ENCODE results near the gene ID2.

DNA sequence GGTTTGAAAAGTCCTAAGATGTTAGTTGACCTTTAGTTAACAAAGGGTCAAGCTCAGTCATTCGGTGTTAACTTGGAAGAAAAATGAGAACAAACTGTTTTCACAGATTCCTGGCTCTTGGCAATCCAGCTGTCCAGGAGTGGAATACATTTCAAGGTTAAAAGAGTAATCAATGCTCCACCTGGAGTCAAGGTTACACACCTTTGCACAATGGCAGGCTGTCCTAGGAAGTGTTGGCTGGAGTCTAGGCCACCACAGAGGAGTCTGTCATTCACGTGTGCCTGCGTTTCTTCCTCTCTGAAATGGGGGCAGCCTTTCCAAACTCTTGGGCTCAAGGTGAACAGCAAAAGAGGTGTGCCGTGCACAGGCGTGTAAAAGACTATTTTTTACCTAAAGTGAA is 6.3 kb upstream of the ID2 start:
- TF ChIP-seq, protein P1, sequence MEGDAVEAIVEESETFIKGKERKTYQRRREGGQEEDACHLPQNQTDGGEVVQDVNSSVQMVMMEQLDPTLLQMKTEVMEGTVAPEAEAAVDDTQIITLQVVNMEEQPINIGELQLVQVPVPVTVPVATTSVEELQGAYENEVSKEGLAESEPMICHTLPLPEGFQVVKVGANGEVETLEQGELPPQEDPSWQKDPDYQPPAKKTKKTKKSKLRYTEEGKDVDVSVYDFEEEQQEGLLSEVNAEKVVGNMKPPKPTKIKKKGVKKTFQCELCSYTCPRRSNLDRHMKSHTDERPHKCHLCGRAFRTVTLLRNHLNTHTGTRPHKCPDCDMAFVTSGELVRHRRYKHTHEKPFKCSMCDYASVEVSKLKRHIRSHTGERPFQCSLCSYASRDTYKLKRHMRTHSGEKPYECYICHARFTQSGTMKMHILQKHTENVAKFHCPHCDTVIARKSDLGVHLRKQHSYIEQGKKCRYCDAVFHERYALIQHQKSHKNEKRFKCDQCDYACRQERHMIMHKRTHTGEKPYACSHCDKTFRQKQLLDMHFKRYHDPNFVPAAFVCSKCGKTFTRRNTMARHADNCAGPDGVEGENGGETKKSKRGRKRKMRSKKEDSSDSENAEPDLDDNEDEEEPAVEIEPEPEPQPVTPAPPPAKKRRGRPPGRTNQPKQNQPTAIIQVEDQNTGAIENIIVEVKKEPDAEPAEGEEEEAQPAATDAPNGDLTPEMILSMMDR (IDR thresholded peaks at IDR 0.05) = no peak
- TF ChIP-seq POLR2A (IDR thresholded peaks at IDR 0.05) = no peak
- no peak for TF ChIP-seq EP300 (IDR thresholded peaks at IDR 0.05; ENCODE audit: low read depth)

All from transverse colon (tissue), 3 donors.